ENCODE data around the gene DST. TPM values are rescaled to one million over a fixed set of nuclear protein-coding genes. Genes with fewer than 3 reads are reported as not detected.

Gene DST
- polyA plus RNA-seq, 2 donors = 57.2 to 59.3 TPM

- Histone ChIP-seq H3K4me3 (ENCODE audit: low read depth in 1 of 2, low read length in 2 of 2) (no peak overlapping the region), H3K27ac (ENCODE audit: low read depth in 2 of 2, low read length in 1 of 2) (peak overlapping the region in 1 of 2 donors; percentile 35), H3K36me3 (ENCODE audit: control insufficient read depth in 2 of 2, insufficient read depth in 2 of 2, low read length in 1 of 2) (no peaks in the 10 kb centered on the region), H3K9me3 (ENCODE audit: control insufficient read depth in 2 of 2, insufficient read depth in 1 of 2, low read depth in 1 of 2, low read length in 1 of 2) (no peaks in the 10 kb centered on the region), H3K4me1 (ENCODE audit: control insufficient read depth in 2 of 2, insufficient read depth in 2 of 2, low read length in 1 of 2) (peaks cover 2% of the 10 kb centered on the region in 2 donors), H3K27me3 (ENCODE audit: control insufficient read depth in 1 of 2, insufficient read depth in 2 of 2, low read length in 2 of 2) (no peaks in the 10 kb centered on the region)
- 27 to 34% methylated on average over 4 of the region's 4 CpGs for WGBS, 2 donors
Observed at GRCh38 chr6:56655996-56656395, 13.3 kb upstream of the DST start.

- Histone ChIP-seq H3K36me3 (ENCODE audit: control insufficient read depth in 2 of 2, insufficient read depth in 2 of 2, low read length in 1 of 2) (no peaks in the 10 kb centered on the region), H3K4me1 (ENCODE audit: control insufficient read depth in 2 of 2, insufficient read depth in 2 of 2, low read length in 1 of 2) (peaks cover 2% of the 10 kb centered on the region in 2 donors), H3K27ac (ENCODE audit: low read depth in 2 of 2, low read length in 1 of 2) (no peak overlapping the region), H3K9me3 (ENCODE audit: control insufficient read depth in 2 of 2, insufficient read depth in 1 of 2, low read depth in 1 of 2, low read length in 1 of 2) (no peaks in the 10 kb centered on the region), H3K4me3 (ENCODE audit: low read depth in 1 of 2, low read length in 2 of 2) (no peak overlapping the region), H3K27me3 (ENCODE audit: control insufficient read depth in 1 of 2, insufficient read depth in 2 of 2, low read length in 2 of 2) (no peaks in the 10 kb centered on the region)
- 38 to 66% methylated on average over 1 of the region's 1 CpG for WGBS, 2 donors
Observed at GRCh38 chr6:56655249-56655648, 12.6 kb upstream of the DST start.

GRCh38 chr6:56652994-56653393 is 10.3 kb upstream of the DST start:
- no peak overlapping the region for H3K4me3 ChIP-seq (ENCODE audit: low read depth in 1 of 2, low read length in 2 of 2)
- no peaks in the 10 kb centered on the region for H3K27me3 ChIP-seq (ENCODE audit: control insufficient read depth in 1 of 2, insufficient read depth in 2 of 2, low read length in 2 of 2)
- no peaks in the 10 kb centered on the region for H3K4me1 ChIP-seq (ENCODE audit: control insufficient read depth in 2 of 2, insufficient read depth in 2 of 2, low read length in 1 of 2)
- no peaks in the 10 kb centered on the region for H3K36me3 ChIP-seq (ENCODE audit: control insufficient read depth in 2 of 2, insufficient read depth in 2 of 2, low read length in 1 of 2)
- H3K27ac ChIP-seq (ENCODE audit: low read depth in 2 of 2, low read length in 1 of 2) = peak overlapping the region; percentile 70 to 76
- 16 to 22% methylated on average over 2 of the region's 2 CpGs for WGBS, 2 donors
- H3K9me3 ChIP-seq (ENCODE audit: control insufficient read depth in 2 of 2, insufficient read depth in 1 of 2, low read depth in 1 of 2, low read length in 1 of 2) = no peaks in the 10 kb centered on the region

- Histone ChIP-seq H3K27me3 (ENCODE audit: control insufficient read depth in 1 of 2, insufficient read depth in 2 of 2, low read length in 2 of 2) (no peaks in the 10 kb centered on the region), H3K4me1 (ENCODE audit: control insufficient read depth in 2 of 2, insufficient read depth in 2 of 2, low read length in 1 of 2) (no peaks in the 10 kb centered on the region), H3K9me3 (ENCODE audit: control insufficient read depth in 2 of 2, insufficient read depth in 1 of 2, low read depth in 1 of 2, low read length in 1 of 2) (no peaks in the 10 kb centered on the region), H3K27ac (ENCODE audit: low read depth in 2 of 2, low read length in 1 of 2) (peak overlapping the region in 1 of 2 donors; percentile 12), H3K36me3 (ENCODE audit: control insufficient read depth in 2 of 2, insufficient read depth in 2 of 2, low read length in 1 of 2) (no peaks in the 10 kb centered on the region), H3K4me3 (ENCODE audit: low read depth in 1 of 2, low read length in 2 of 2) (no peak overlapping the region)
- WGBS, 2 donors = 38 to 42% methylated on average over 1 of the region's 1 CpG
Observed at GRCh38 chr6:56652231-56652630, 9.5 kb upstream of the DST start.

GRCh38 chr6:56650191-56650590 is 7.5 kb upstream of the DST start:
- Histone ChIP-seq H3K9me3 (ENCODE audit: control insufficient read depth in 2 of 2, insufficient read depth in 1 of 2, low read depth in 1 of 2, low read length in 1 of 2) (no peaks in the 10 kb centered on the region), H3K4me3 (ENCODE audit: low read depth in 1 of 2, low read length in 2 of 2) (no peak overlapping the region), H3K4me1 (ENCODE audit: control insufficient read depth in 2 of 2, insufficient read depth in 2 of 2, low read length in 1 of 2) (no peaks in the 10 kb centered on the region), H3K27me3 (ENCODE audit: control insufficient read depth in 1 of 2, insufficient read depth in 2 of 2, low read length in 2 of 2) (no peaks in the 10 kb centered on the region), H3K36me3 (ENCODE audit: control insufficient read depth in 2 of 2, insufficient read depth in 2 of 2, low read length in 1 of 2) (no peaks in the 10 kb centered on the region), H3K27ac (ENCODE audit: low read depth in 2 of 2, low read length in 1 of 2) (no peak overlapping the region)
- 92 to 93% methylated on average over 1 of the region's 1 CpG for whole genome bisulfite sequencing, 2 donors

GRCh38 chr6:56649782-56650181 is 7.1 kb upstream of the DST start:
- Histone ChIP-seq H3K36me3 (ENCODE audit: control insufficient read depth in 2 of 2, insufficient read depth in 2 of 2, low read length in 1 of 2) (no peaks in the 10 kb centered on the region), H3K27ac (ENCODE audit: low read depth in 2 of 2, low read length in 1 of 2) (no peak overlapping the region), H3K9me3 (ENCODE audit: control insufficient read depth in 2 of 2, insufficient read depth in 1 of 2, low read depth in 1 of 2, low read length in 1 of 2) (no peaks in the 10 kb centered on the region), H3K4me1 (ENCODE audit: control insufficient read depth in 2 of 2, insufficient read depth in 2 of 2, low read length in 1 of 2) (no peaks in the 10 kb centered on the region), H3K27me3 (ENCODE audit: control insufficient read depth in 1 of 2, insufficient read depth in 2 of 2, low read length in 2 of 2) (no peaks in the 10 kb centered on the region), H3K4me3 (ENCODE audit: low read depth in 1 of 2, low read length in 2 of 2) (no peak overlapping the region)
- 71 to 79% methylated on average over 3 of the region's 3 CpGs for WGBS, 2 donors

- whole genome bisulfite sequencing, 2 donors = 32 to 42% methylated on average over 1 of the region's 1 CpG
- Histone ChIP-seq H3K36me3 (ENCODE audit: control insufficient read depth in 2 of 2, insufficient read depth in 2 of 2, low read length in 1 of 2) (no peaks in the 10 kb centered on the region), H3K27me3 (ENCODE audit: control insufficient read depth in 1 of 2, insufficient read depth in 2 of 2, low read length in 2 of 2) (no peaks in the 10 kb centered on the region), H3K4me1 (ENCODE audit: control insufficient read depth in 2 of 2, insufficient read depth in 2 of 2, low read length in 1 of 2) (no peaks in the 10 kb centered on the region), H3K9me3 (ENCODE audit: control insufficient read depth in 2 of 2, insufficient read depth in 1 of 2, low read depth in 1 of 2, low read length in 1 of 2) (no peaks in the 10 kb centered on the region), H3K27ac (ENCODE audit: low read depth in 2 of 2, low read length in 1 of 2) (peak overlapping the region in 1 of 2 donors; percentile 4), H3K4me3 (ENCODE audit: low read depth in 1 of 2, low read length in 2 of 2) (no peak overlapping the region)
Observed at GRCh38 chr6:56649053-56649769, 6.5 kb upstream of the DST start.

GRCh38 chr6:56647172-56647762 is 4.6 kb upstream of the DST start:
- Histone ChIP-seq H3K4me3 (ENCODE audit: low read depth in 1 of 2, low read length in 2 of 2) (no peak overlapping the region), H3K9me3 (ENCODE audit: control insufficient read depth in 2 of 2, insufficient read depth in 1 of 2, low read depth in 1 of 2, low read length in 1 of 2) (no peaks in the 10 kb centered on the region), H3K4me1 (ENCODE audit: control insufficient read depth in 2 of 2, insufficient read depth in 2 of 2, low read length in 1 of 2) (no peaks in the 10 kb centered on the region), H3K27me3 (ENCODE audit: control insufficient read depth in 1 of 2, insufficient read depth in 2 of 2, low read length in 2 of 2) (no peaks in the 10 kb centered on the region), H3K27ac (ENCODE audit: low read depth in 2 of 2, low read length in 1 of 2) (no peak overlapping the region), H3K36me3 (ENCODE audit: control insufficient read depth in 2 of 2, insufficient read depth in 2 of 2, low read length in 1 of 2) (no peaks in the 10 kb centered on the region)
- 49 to 65% methylated on average over 12 of the region's 12 CpGs for WGBS, 2 donors

GRCh38 chr6:56644366-56644765 is 1.7 kb upstream of the DST start:
- Histone ChIP-seq H3K9me3 (ENCODE audit: control insufficient read depth in 2 of 2, insufficient read depth in 1 of 2, low read depth in 1 of 2, low read length in 1 of 2) (no peaks in the 10 kb centered on the region), H3K27ac (ENCODE audit: low read depth in 2 of 2, low read length in 1 of 2) (peak overlapping the region in 1 of 2 donors; percentile 47), H3K4me1 (ENCODE audit: control insufficient read depth in 2 of 2, insufficient read depth in 2 of 2, low read length in 1 of 2) (no peaks in the 10 kb centered on the region), H3K4me3 (ENCODE audit: low read depth in 1 of 2, low read length in 2 of 2) (no peak overlapping the region), H3K36me3 (ENCODE audit: control insufficient read depth in 2 of 2, insufficient read depth in 2 of 2, low read length in 1 of 2) (no peaks in the 10 kb centered on the region), H3K27me3 (ENCODE audit: control insufficient read depth in 1 of 2, insufficient read depth in 2 of 2, low read length in 2 of 2) (no peaks in the 10 kb centered on the region)
- 77 to 79% methylated on average over 5 of the region's 5 CpGs for WGBS, 2 donors

All from esophagus (tissue), 2 donors.